Measurements from ENCODE around the gene PTPDC1.

The PTPDC1 gene

GRCh38 chr9:94127806-94128205, 43.5 kb downstream of the PTPDC1 start:
- TF ChIP-seq POLR2A (IDR thresholded peaks at IDR 0.05; ENCODE audit: extremely low read depth, insufficient read length) (no peak), MAX (IDR thresholded peaks at IDR 0.05; ENCODE audit: low read depth, low read length) (no peak), MYC (IDR thresholded peaks at IDR 0.05; ENCODE audit: low read depth, low read length) (no peak), CTCF (IDR thresholded peaks at IDR 0.05; ENCODE audit: low read depth, low read length) (no peak)
- DNase-seq (ENCODE audit: low read depth), result no peak
- H3K4me3 ChIP-seq (ENCODE audit: low read depth, low read length), result no peak overlapping the region

- DNase-seq (ENCODE audit: low read depth), result no peak
- H3K4me3 ChIP-seq (ENCODE audit: low read depth, low read length), result no peak overlapping the region
- no peak for TF ChIP-seq MYC (IDR thresholded peaks at IDR 0.05; ENCODE audit: low read depth, low read length)
- no peak for TF ChIP-seq MAX (IDR thresholded peaks at IDR 0.05; ENCODE audit: low read depth, low read length)
- TF ChIP-seq POLR2A (IDR thresholded peaks at IDR 0.05; ENCODE audit: extremely low read depth, insufficient read length), result no peak
- no peak for TF ChIP-seq CTCF (IDR thresholded peaks at IDR 0.05; ENCODE audit: low read depth, low read length)
Measured at GRCh38 chr9:94128580-94128979, 44.3 kb downstream of the PTPDC1 start.

GRCh38 chr9:94134629-94135028, 50.4 kb downstream of the PTPDC1 start:
- H3K4me3 ChIP-seq (ENCODE audit: low read depth, low read length), result no peak overlapping the region
- no peak for TF ChIP-seq CTCF (IDR thresholded peaks at IDR 0.05; ENCODE audit: low read depth, low read length)
- no peak for TF ChIP-seq MYC (IDR thresholded peaks at IDR 0.05; ENCODE audit: low read depth, low read length)
- no peak for TF ChIP-seq POLR2A (IDR thresholded peaks at IDR 0.05; ENCODE audit: extremely low read depth, insufficient read length)
- no peak for TF ChIP-seq MAX (IDR thresholded peaks at IDR 0.05; ENCODE audit: low read depth, low read length)
- no peak for DNase-seq (ENCODE audit: low read depth)

GRCh38 chr9:94135222-94135621, 51.0 kb downstream of the PTPDC1 start:
- TF ChIP-seq MAX (IDR thresholded peaks at IDR 0.05; ENCODE audit: low read depth, low read length), result no peak
- TF ChIP-seq CTCF (IDR thresholded peaks at IDR 0.05; ENCODE audit: low read depth, low read length), result no peak
- TF ChIP-seq POLR2A (IDR thresholded peaks at IDR 0.05; ENCODE audit: extremely low read depth, insufficient read length), result no peak
- no peak for TF ChIP-seq MYC (IDR thresholded peaks at IDR 0.05; ENCODE audit: low read depth, low read length)
- no peak overlapping the region for H3K4me3 ChIP-seq (ENCODE audit: low read depth, low read length)
- no peak for DNase-seq (ENCODE audit: low read depth)

- no peak overlapping the region for H3K4me3 ChIP-seq (ENCODE audit: low read depth, low read length)
- no peak for TF ChIP-seq POLR2A (IDR thresholded peaks at IDR 0.05; ENCODE audit: extremely low read depth, insufficient read length)
- no peak for TF ChIP-seq MAX (IDR thresholded peaks at IDR 0.05; ENCODE audit: low read depth, low read length)
- TF ChIP-seq CTCF (IDR thresholded peaks at IDR 0.05; ENCODE audit: low read depth, low read length), result no peak
- TF ChIP-seq MYC (IDR thresholded peaks at IDR 0.05; ENCODE audit: low read depth, low read length), result no peak
- DNase-seq (ENCODE audit: low read depth), result no peak
Measured at GRCh38 chr9:94139672-94140417, 55.6 kb downstream of the PTPDC1 start.
